ENCODE data around the gene ATP6V1G1. TPM values are rescaled to one million over a fixed set of nuclear protein-coding genes. Genes with fewer than 3 reads are reported as not detected.

The ATP6V1G1 gene
- total RNA-seq, 2 donors from 2014 or later: 109 to 153 TPM

- Histone ChIP-seq H3K4me1 (ENCODE audit: control insufficient read depth in 1 of 2, low read depth in 2 of 2) (peaks cover 2 to 9% of the 10 kb centered on the region in 2 donors), H3K27ac (no peak overlapping the region), H3K27me3 (replicated peaks; ENCODE audit: insufficient read depth) (no peaks in the 10 kb centered on the region), H3K36me3 (no peaks in the 10 kb centered on the region), H3K4me3 (no peak overlapping the region), H3K9me3 (no peaks in the 10 kb centered on the region)
- ATAC-seq (ENCODE audit: insufficient number of reproducible peaks, low FRiP score, low read depth) (no peak), DNase-seq (ENCODE audit: low spot score) (no peak)
- TF ChIP-seq, protein P1, sequence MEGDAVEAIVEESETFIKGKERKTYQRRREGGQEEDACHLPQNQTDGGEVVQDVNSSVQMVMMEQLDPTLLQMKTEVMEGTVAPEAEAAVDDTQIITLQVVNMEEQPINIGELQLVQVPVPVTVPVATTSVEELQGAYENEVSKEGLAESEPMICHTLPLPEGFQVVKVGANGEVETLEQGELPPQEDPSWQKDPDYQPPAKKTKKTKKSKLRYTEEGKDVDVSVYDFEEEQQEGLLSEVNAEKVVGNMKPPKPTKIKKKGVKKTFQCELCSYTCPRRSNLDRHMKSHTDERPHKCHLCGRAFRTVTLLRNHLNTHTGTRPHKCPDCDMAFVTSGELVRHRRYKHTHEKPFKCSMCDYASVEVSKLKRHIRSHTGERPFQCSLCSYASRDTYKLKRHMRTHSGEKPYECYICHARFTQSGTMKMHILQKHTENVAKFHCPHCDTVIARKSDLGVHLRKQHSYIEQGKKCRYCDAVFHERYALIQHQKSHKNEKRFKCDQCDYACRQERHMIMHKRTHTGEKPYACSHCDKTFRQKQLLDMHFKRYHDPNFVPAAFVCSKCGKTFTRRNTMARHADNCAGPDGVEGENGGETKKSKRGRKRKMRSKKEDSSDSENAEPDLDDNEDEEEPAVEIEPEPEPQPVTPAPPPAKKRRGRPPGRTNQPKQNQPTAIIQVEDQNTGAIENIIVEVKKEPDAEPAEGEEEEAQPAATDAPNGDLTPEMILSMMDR (IDR thresholded peaks at IDR 0.05): no peak
Measured at GRCh38 chr9:114607671-114608524, 20.3 kb downstream of the ATP6V1G1 start.

DNA sequence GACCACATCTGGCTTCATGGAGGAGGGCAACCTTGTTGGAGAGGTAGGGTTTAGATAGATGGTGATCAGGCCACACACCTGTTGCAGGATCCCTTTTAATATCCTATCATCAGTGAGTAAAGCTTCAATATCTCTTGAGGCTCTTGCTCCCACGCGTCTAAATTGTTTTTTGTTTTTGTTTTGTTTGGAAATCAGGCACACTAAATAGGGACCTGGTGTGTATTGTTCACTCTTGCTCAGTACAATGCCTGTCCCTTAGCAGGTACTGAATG is 20.9 kb downstream of the ATP6V1G1 start:
- ATAC-seq (ENCODE audit: insufficient number of reproducible peaks, low FRiP score, low read depth) (no peak), DNase-seq (ENCODE audit: low spot score) (no peak)
- Histone ChIP-seq H3K9me3 (no peaks in the 10 kb centered on the region), H3K27ac (no peak overlapping the region), H3K4me3 (no peak overlapping the region), H3K27me3 (replicated peaks; ENCODE audit: insufficient read depth) (no peaks in the 10 kb centered on the region), H3K36me3 (no peaks in the 10 kb centered on the region), H3K4me1 (ENCODE audit: control insufficient read depth in 1 of 2, low read depth in 2 of 2) (peaks cover 2 to 14% of the 10 kb centered on the region in 2 donors)
- TF ChIP-seq, protein P1 (IDR thresholded peaks at IDR 0.05): no peak

GRCh38 chr9:114611516-114612271 is 24.1 kb downstream of the ATP6V1G1 start:
- DNase-seq (ENCODE audit: low spot score) (no peak), ATAC-seq (ENCODE audit: insufficient number of reproducible peaks, low FRiP score, low read depth) (peak; percentile 47)
- H3K27me3 ChIP-seq (replicated peaks; ENCODE audit: insufficient read depth): no peaks in the 10 kb centered on the region
- H3K4me3 ChIP-seq: peak overlapping the region; percentile 88
- H3K36me3 ChIP-seq: no peaks in the 10 kb centered on the region
- H3K9me3 ChIP-seq: no peaks in the 10 kb centered on the region
- peaks cover 2 to 24% of the 10 kb centered on the region in 2 donors for H3K4me1 ChIP-seq (ENCODE audit: control insufficient read depth in 1 of 2, low read depth in 2 of 2)
- peak overlapping the region; percentile 88 to 94 for H3K27ac ChIP-seq
- TF ChIP-seq, protein P1 (IDR thresholded peaks at IDR 0.05): no peak

DNA sequence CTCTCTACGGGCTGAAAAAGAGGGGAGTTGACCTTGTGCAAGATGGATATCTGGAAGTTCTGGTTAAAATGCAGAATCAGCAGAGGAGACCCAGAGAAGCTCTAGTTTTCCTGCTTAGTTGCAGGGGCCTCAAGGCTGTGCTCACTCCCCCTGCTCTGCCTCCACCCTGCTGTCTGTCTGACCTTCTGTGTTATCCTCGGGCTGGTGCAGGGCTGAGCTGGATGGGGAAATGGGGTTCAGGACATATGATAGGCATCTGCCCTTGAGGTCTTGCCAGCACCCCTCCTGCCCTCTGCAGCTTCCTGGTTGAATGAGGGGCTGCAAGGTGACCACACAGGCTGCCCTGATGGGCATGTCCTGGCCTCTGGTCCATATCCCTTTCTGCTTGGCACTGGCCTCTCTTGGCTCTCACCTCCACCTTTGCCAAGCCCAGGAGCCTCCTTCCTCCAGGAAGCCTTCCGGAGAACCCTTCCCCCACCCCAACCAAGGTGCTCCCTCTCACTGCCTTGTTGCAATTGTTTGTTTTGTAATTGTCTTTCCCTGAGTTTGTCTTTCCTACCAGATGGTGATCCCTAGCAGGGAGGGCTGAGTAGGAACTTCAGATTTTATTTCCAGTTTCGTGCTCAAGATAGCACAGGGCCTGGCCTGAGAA is 24.8 kb downstream of the ATP6V1G1 start:
- TF ChIP-seq, protein P1 (IDR thresholded peaks at IDR 0.05): no peak
- Histone ChIP-seq H3K4me1 (ENCODE audit: control insufficient read depth in 1 of 2, low read depth in 2 of 2) (peaks cover 9 to 27% of the 10 kb centered on the region in 2 donors), H3K27me3 (replicated peaks; ENCODE audit: insufficient read depth) (no peaks in the 10 kb centered on the region), H3K4me3 (peak overlapping the region; percentile 88), H3K27ac (peak overlapping the region; percentile 88 to 94), H3K9me3 (no peaks in the 10 kb centered on the region), H3K36me3 (no peaks in the 10 kb centered on the region)
- DNase-seq (ENCODE audit: low spot score) (no peak), ATAC-seq (ENCODE audit: insufficient number of reproducible peaks, low FRiP score, low read depth) (no peak)

GRCh38 chr9:114613087-114613486 is 25.5 kb downstream of the ATP6V1G1 start:
- H3K4me1 ChIP-seq (ENCODE audit: control insufficient read depth in 1 of 2, low read depth in 2 of 2): peaks cover 16 to 29% of the 10 kb centered on the region in 2 donors
- no peak overlapping the region for H3K4me3 ChIP-seq
- no peaks in the 10 kb centered on the region for H3K9me3 ChIP-seq
- ATAC-seq (ENCODE audit: insufficient number of reproducible peaks, low FRiP score, low read depth) (no peak), DNase-seq (ENCODE audit: low spot score) (no peak)
- peaks cover under 1% of the 10 kb centered on the region for H3K36me3 ChIP-seq
- H3K27me3 ChIP-seq (replicated peaks; ENCODE audit: insufficient read depth): no peaks in the 10 kb centered on the region
- H3K27ac ChIP-seq: no peak overlapping the region
- TF ChIP-seq, protein P1 (IDR thresholded peaks at IDR 0.05): no peak

Measured in thoracic aorta (tissue), 2 donors.